ENCODE results near the gene ZBTB5.

DNA sequence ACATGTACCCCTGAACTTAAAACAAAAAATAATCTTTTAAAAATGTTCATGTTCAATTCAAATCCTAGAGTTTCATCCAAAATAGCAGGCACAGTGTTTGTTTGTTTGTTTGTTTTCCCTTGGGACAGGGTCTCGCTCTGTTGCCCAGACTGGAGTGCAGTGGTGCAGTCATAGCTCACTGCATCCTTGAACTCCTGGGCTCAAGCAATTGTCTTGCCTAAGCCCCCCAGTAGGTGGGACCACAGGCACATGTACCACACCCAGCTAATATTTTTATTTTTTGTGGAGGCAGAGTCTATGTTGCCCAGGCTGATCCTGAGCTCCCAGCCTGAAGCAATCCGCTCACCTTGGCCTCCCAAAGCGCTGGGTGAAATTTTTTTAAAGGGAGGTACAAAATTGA is 15.5 kb upstream of the ZBTB5 start:
- no peak for TF ChIP-seq EZH2phosphoT487 (IDR thresholded peaks at IDR 0.05; ENCODE audit: insufficient read depth, low read depth)
- no peak for TF ChIP-seq EZH2 (IDR thresholded peaks at IDR 0.05; ENCODE audit: insufficient read depth, poor library complexity, severe bottlenecking)

Data from GM23248 (cell line).